Stomach smooth muscle (tissue), 2 donors: Measurements from ENCODE around the gene PHLDB2.

Experiments
- H3K27ac ChIP-seq: one replicate; pipeline ENCODE4 v1.7.0; 2013; ENCODE audit warnings: mild to moderate bottlenecking, low read length, inconsistent platforms
- H3K27me3 ChIP-seq, 2 donors: one replicate each; pipeline ENCODE4 v1.7.0; 2013; ENCODE audit warnings: low read length in 2 of 2; ENCODE audit not compliant: insufficient read depth in 2 of 2, control insufficient read depth in 1 of 2
- H3K36me3 ChIP-seq, 2 donors: one replicate each; pipeline ENCODE4 v1.7.0; 2013; ENCODE audit warnings: low read length in 2 of 2; ENCODE audit not compliant: control insufficient read depth in 2 of 2, insufficient read depth in 2 of 2
- H3K4me1 ChIP-seq: one replicate; pipeline ENCODE4 v1.7.0; 2013; ENCODE audit warnings: low read length; ENCODE audit not compliant: control insufficient read depth, insufficient read depth
- H3K4me3 ChIP-seq, 2 donors: one replicate each; pipeline ENCODE4 v1.7.0; 2013; ENCODE audit warnings: low read length in 2 of 2
- H3K9ac ChIP-seq, 2 donors: one replicate each; pipeline ENCODE4 v1.7.0; 2013; ENCODE audit warnings: low read length in 2 of 2, mild to moderate bottlenecking in 1 of 2
- H3K9me3 ChIP-seq, 2 donors: one replicate each; pipeline ENCODE4 v1.7.0; 2013; ENCODE audit warnings: low read length in 2 of 2; ENCODE audit not compliant: control insufficient read depth in 2 of 2
- donor health status: healthy.
- donor health status: Pancreatic carcinoma.

The PHLDB2 gene

DNA sequence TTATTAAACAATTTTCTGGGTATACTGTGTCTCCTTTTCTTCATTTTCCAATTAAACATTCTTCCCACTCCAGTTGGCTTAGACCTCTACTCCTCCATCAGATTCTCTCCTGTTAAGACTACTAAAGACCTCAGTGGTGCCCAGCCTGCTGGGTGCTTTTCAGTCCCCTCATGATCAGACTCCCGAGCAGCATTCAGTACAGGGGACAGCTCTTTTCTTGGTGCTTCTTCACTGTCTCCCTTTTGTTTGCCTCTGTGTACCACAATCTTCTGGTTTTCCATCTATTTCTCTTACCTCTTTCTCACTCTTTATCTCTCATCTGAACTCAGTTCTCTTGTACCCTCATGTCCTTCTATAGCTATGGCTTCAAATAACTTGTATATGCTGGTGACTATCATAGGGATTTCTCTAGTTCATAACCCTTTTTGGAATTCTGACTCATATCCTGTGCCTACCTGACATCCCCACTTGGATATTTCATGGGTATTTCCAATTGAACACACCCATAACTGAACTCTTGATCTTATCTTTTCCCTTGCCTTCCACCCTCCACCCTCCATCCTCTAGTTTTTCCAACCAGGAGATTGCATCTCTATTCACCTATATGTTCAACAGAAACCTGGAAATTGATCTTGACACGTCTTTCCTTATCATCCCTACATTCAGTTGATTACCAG, 64.2 kb downstream of the PHLDB2 start:
- peaks cover 10% of the 10 kb centered on the region for H3K4me1 ChIP-seq
- peaks cover 24 to 43% of the 10 kb centered on the region in 2 donors for H3K36me3 ChIP-seq
- H3K27ac ChIP-seq: peak overlapping the region; percentile 60
- H3K9me3 ChIP-seq: no peaks in the 10 kb centered on the region
- H3K9ac ChIP-seq: no peak overlapping the region
- no peak overlapping the region for H3K4me3 ChIP-seq
- no peaks in the 10 kb centered on the region for H3K27me3 ChIP-seq

DNA sequence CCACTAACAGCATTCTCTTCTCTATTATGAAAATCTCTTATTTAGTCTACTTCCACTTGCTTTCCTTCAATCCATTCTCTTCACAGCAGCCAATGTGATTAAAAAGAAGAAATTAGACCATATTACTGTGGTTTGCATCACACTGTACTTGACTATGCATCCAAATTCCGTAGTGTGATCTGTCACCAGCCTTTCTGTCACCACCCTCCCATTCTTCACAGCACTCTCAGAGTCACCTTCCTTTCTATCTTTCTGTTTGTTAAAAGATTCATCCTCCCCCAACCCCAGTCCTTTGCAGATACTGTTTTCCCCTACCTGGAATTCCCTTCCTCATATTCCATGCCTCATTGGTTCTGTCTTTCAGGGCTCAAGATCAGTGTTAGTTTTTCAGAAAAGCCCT, 64.7 kb downstream of the PHLDB2 start:
- H3K4me3 ChIP-seq: peak overlapping the region in 1 of 2 donors; percentile 29
- peaks cover 22 to 38% of the 10 kb centered on the region in 2 donors for H3K36me3 ChIP-seq
- H3K27me3 ChIP-seq: no peaks in the 10 kb centered on the region
- peaks cover 10% of the 10 kb centered on the region for H3K4me1 ChIP-seq
- H3K9me3 ChIP-seq: no peaks in the 10 kb centered on the region
- peak overlapping the region; percentile 60 for H3K27ac ChIP-seq
- no peak overlapping the region for H3K9ac ChIP-seq

- no peaks in the 10 kb centered on the region for H3K9me3 ChIP-seq
- no peaks in the 10 kb centered on the region for H3K27me3 ChIP-seq
- H3K4me1 ChIP-seq: peaks cover 10% of the 10 kb centered on the region
- no peak overlapping the region for H3K9ac ChIP-seq
- H3K4me3 ChIP-seq: peak overlapping the region in 1 of 2 donors; percentile 8
- peaks cover 17 to 33% of the 10 kb centered on the region in 2 donors for H3K36me3 ChIP-seq
- H3K27ac ChIP-seq: peak overlapping the region; percentile 60
Observed at GRCh38 chr3:111924283-111924682, 65.2 kb downstream of the PHLDB2 start.

DNA sequence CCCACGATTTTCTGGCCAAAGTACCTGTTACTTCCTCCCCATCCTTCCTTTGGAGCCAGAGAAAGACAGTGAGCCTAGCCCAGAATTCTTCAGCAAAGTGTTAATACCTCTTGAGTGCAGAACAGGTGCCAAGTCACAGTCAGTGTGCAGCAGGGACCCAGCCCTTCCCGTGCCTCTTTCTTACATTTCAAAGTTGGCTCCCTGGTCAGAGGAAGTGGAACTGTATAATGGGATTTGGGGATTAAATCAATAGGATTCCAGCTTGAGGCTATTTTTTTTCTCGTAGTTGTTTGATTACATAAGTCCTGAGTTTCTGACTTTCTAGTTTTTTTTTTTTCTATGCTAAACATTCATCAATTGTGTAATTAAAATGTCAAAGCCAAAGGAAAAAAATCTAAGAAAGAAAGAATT, 67.2 kb downstream of the PHLDB2 start:
- no peaks in the 10 kb centered on the region for H3K27me3 ChIP-seq
- peaks cover 7 to 19% of the 10 kb centered on the region in 2 donors for H3K36me3 ChIP-seq
- no peak overlapping the region for H3K27ac ChIP-seq
- H3K9me3 ChIP-seq: no peaks in the 10 kb centered on the region
- H3K9ac ChIP-seq: no peak overlapping the region
- H3K4me1 ChIP-seq: peaks cover 10% of the 10 kb centered on the region
- no peak overlapping the region for H3K4me3 ChIP-seq

DNA sequence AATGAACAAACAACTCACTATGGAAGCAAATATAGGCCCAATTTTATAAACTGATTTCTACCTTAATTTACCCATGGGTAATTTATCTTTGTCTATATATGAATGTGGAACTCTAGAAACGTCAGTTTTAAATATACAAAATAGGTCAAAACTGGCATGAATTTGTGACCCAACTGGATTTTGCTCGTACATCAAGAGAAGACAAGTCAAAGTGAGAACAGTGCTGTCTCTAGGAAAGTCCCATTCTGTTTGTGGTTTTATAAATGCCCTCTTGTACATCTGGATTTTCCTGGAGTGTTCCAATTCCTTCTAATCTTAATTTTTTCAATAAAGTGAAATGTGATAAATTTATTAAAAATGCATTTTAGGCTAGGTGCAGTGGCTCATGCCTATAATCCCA, 69.5 kb downstream of the PHLDB2 start:
- Histone ChIP-seq H3K4me1 (peaks cover 7% of the 10 kb centered on the region), H3K36me3 (peaks cover 0 to 11% of the 10 kb centered on the region in 2 donors), H3K9me3 (no peaks in the 10 kb centered on the region), H3K9ac (no peak overlapping the region), H3K27me3 (no peaks in the 10 kb centered on the region), H3K4me3 (no peak overlapping the region), H3K27ac (no peak overlapping the region)

GRCh38 chr3:111929484-111929883, 70.4 kb downstream of the PHLDB2 start:
- Histone ChIP-seq H3K36me3 (peaks cover 0 to 8% of the 10 kb centered on the region in 2 donors), H3K9ac (no peak overlapping the region), H3K27ac (no peak overlapping the region), H3K9me3 (no peaks in the 10 kb centered on the region), H3K4me1 (no peaks in the 10 kb centered on the region), H3K27me3 (no peaks in the 10 kb centered on the region), H3K4me3 (no peak overlapping the region)

DNA sequence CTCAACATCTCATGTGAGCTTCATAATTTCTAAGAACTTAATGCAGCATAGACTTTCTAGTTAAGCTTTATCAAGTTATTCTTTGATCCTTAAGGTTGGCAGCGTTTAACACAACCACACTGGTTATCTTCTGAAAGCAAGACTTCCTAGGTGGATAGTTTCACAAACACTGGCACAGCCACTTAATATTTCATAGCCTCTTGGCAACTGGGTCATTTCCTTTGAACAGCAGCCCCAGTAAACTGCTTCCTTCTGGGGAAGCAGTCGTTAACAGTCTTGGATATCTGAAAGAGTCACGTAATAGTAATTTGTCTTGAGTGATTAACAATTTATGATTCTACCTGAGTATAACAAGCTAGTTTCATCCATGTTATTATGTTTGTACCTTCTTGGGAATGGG, 73.9 kb downstream of the PHLDB2 start:
- no peak overlapping the region for H3K4me3 ChIP-seq
- peaks cover 0 to 8% of the 10 kb centered on the region in 2 donors for H3K36me3 ChIP-seq
- H3K9me3 ChIP-seq: no peaks in the 10 kb centered on the region
- no peaks in the 10 kb centered on the region for H3K27me3 ChIP-seq
- no peaks in the 10 kb centered on the region for H3K4me1 ChIP-seq
- H3K9ac ChIP-seq: no peak overlapping the region
- no peak overlapping the region for H3K27ac ChIP-seq

DNA sequence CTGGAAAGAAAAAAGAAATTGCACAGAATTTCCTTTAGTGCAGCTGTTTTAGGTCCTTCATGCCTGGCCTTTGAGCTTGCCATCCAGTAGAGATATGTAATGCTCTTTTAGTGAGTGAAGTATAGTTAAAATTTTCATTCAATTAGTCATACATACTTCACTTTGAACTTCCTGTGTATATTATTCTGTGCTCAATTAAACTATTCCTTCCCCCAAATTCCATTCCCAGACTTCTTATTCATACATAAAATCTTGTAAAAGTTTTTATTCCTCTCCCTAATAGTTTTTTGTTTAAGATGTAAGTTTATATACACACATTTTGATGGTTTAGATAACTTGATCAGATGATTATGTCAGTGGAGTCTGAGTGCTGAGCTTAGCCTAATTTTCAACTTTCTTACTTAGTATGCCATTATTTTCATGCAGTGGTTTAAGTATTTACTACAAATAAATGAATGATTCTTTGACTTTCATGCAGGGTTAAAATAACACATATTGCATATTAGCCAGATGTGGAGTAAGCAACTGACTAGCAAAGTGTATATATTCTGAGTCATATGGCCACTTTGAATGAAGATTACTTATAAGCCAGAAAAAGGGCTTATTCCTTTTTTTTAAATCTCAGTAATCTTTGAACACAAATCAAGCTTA, 77.3 kb downstream of the PHLDB2 start:
- Histone ChIP-seq H3K36me3 (peaks cover 12 to 30% of the 10 kb centered on the region in 2 donors), H3K27me3 (no peaks in the 10 kb centered on the region), H3K4me1 (no peaks in the 10 kb centered on the region), H3K9me3 (no peaks in the 10 kb centered on the region), H3K9ac (no peak overlapping the region), H3K4me3 (no peak overlapping the region), H3K27ac (no peak overlapping the region)

DNA sequence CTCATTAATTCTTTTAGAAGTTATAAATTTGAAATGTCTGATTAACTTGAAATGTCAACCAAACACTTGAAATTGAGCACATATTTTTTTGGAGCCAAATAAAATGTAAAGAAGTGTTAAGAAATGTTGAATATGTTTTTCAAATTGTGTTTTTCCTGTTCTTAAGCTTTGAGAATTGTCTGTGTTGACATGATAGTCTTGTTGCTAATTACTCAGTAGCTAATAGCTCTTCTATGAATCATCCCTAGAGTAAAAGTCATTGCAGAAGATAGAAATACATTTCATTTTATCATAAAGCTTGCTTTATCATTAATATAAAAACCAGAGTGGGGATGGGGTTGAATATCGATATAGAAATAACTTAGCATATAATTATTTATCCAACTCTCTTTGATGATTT, 77.9 kb downstream of the PHLDB2 start:
- peaks cover 18 to 31% of the 10 kb centered on the region in 2 donors for H3K36me3 ChIP-seq
- no peaks in the 10 kb centered on the region for H3K4me1 ChIP-seq
- no peaks in the 10 kb centered on the region for H3K27me3 ChIP-seq
- no peaks in the 10 kb centered on the region for H3K9me3 ChIP-seq
- no peak overlapping the region for H3K4me3 ChIP-seq
- no peak overlapping the region for H3K9ac ChIP-seq
- no peak overlapping the region for H3K27ac ChIP-seq

DNA sequence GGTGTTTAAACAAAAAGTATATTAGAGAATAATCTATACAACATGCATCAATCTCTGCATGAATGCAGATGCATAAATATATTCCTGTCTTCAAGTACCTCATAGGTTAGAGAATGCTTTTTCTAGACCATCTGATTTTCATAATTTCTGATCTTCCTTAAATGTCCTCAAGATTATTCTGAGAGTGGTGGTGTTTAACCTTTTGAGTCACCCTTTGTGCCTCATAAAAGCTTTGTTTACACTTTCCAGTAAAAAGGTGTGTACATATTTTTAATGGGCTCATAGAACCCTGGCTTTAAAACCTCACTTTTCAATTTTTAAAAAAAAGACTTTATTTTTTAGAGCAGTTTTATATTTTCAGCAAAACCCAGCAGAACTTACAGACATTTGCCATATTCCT, 78.8 kb downstream of the PHLDB2 start:
- Histone ChIP-seq H3K27ac (no peak overlapping the region), H3K27me3 (no peaks in the 10 kb centered on the region), H3K4me1 (no peaks in the 10 kb centered on the region), H3K9me3 (no peaks in the 10 kb centered on the region), H3K36me3 (peaks cover 22 to 32% of the 10 kb centered on the region in 2 donors), H3K9ac (no peak overlapping the region), H3K4me3 (no peak overlapping the region)

- Histone ChIP-seq H3K27me3 (no peaks in the 10 kb centered on the region), H3K27ac (no peak overlapping the region), H3K4me1 (no peaks in the 10 kb centered on the region), H3K4me3 (no peak overlapping the region), H3K9me3 (no peaks in the 10 kb centered on the region), H3K36me3 (peaks cover 22 to 34% of the 10 kb centered on the region in 2 donors), H3K9ac (no peak overlapping the region)
Observed at GRCh38 chr3:111939873-111940272, 80.8 kb downstream of the PHLDB2 start.
